Lower leg skin (tissue), 3 donors: ENCODE data around the gene CTXN1.
"Not testable (repeated sequence)": the region's sequence is repeated elsewhere in the genome, so short reads cannot be mapped to it uniquely, and the experiment has no call there.

Experiments used
- CTCF ChIP-seq, 3 donors: fragments of 450-650 bp; IDR thresholded peaks; one replicate each; pipeline ENCODE4 v1.5.1; 2016; ENCODE audit warnings: antibody characterized with exemption in 3 of 3, mild to moderate bottlenecking in 3 of 3, moderate library complexity in 2 of 3
- POLR2A ChIP-seq, 2 donors: fragments of 450-650 bp; IDR thresholded peaks; one replicate each; pipeline ENCODE4 v1.6.1; 2016 to 2017; ENCODE audit warnings: antibody characterized with exemption in 2 of 2, mild to moderate bottlenecking in 1 of 2, moderate library complexity in 1 of 2

GRCh38 chr19:7893362-7894101 is 32.4 kb downstream of the CTXN1 start:
- TF ChIP-seq CTCF, POLR2A (IDR thresholded peaks at IDR 0.05): not testable (repeated sequence)
